ENCODE results near the gene MTF1.

MTF1 gene

GRCh38 chr1:37831809-37832208 is 27.6 kb downstream of the MTF1 start:
- no peak for DNase-seq
- Histone ChIP-seq H3K4me3 (ENCODE audit: low read depth, low read length) (no peak overlapping the region), H3K36me3 (replicated peaks) (peaks cover 55% of the 10 kb centered on the region), H3K27ac (no peak overlapping the region), H3K27me3 (replicated peaks) (no peaks in the 10 kb centered on the region)
- in situ Hi-C loops (cut with HindIII; ENCODE audit: low pct_ligation_motif_present, low sequenced_read_pairs) = no loop called here
- no peak for TF ChIP-seq CTCF (IDR thresholded peaks at IDR 0.05; ENCODE audit: low read depth, low read length, missing control alignments)

DNA sequence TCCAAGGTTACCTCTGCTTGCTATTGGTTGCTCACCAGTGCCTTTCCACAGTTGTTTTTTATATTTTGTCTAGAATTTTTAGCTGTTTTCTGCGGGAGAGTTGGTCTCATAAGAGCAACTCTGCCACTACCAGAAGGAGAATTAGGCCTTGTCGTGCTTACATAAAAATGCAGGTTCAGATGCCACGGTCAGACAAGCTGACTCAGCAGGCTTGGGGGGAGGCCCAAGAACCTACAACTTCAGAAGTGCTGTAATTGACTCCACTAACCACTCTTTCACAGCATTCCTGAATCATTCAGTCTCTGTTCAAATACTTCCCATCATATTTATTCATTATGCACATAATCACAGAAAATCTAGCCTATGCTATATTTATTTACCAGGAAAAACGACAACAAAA is 28.3 kb downstream of the MTF1 start:
- H3K36me3 ChIP-seq (replicated peaks) = peaks cover 54% of the 10 kb centered on the region

DNA sequence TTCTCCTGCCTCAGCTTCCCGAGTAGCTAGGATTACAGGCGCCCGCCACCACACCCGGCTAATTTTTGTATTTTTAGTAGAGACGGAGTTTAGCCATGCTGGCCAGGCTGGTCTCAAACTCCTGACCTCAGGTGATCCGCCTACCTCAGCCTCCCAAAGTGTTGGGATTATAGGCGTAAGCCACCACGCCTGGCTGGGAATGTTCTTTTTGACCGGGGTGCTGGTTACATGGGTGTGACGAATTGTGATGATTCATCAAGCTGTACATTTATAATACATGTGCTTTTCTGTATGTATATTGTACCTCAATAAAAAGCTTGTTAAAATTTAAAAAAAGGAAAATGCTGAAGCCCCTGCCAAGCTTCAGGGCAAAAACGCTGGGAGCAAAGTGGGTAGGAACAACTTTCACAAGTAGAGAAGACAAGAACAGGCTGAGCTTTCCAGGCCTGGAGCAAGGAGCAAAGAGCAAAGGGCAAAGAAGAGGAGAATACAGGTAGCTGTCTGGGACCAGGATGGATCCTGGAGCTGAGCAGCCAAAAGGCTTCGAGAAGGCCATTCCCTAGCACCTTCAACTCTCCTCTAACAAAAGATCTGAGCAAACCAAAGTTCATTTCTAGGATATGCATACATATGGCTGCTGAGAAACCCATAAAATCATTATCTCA is 30.9 kb downstream of the MTF1 start:
- TF ChIP-seq CTCF (IDR thresholded peaks at IDR 0.05; ENCODE audit: low read depth, low read length, missing control alignments) = no peak
- Histone ChIP-seq H3K27me3 (replicated peaks) (no peaks in the 10 kb centered on the region), H3K27ac (no peak overlapping the region), H3K4me3 (ENCODE audit: low read depth, low read length) (no peak overlapping the region), H3K36me3 (replicated peaks) (peaks cover 34% of the 10 kb centered on the region)
- no peak for DNase-seq
- in situ Hi-C loops (cut with HindIII; ENCODE audit: low pct_ligation_motif_present, low sequenced_read_pairs) = no loop called here

More for the DNA sequence above, 28.3 kb downstream of the MTF1 start:
- H3K27ac ChIP-seq = no peak overlapping the region
- in situ Hi-C loops (cut with HindIII; ENCODE audit: low pct_ligation_motif_present, low sequenced_read_pairs) = no loop called here
- H3K4me3 ChIP-seq (ENCODE audit: low read depth, low read length) = no peak overlapping the region
- DNase-seq = no peak
- no peaks in the 10 kb centered on the region for H3K27me3 ChIP-seq (replicated peaks)
- no peak for TF ChIP-seq CTCF (IDR thresholded peaks at IDR 0.05; ENCODE audit: low read depth, low read length, missing control alignments)

DNA sequence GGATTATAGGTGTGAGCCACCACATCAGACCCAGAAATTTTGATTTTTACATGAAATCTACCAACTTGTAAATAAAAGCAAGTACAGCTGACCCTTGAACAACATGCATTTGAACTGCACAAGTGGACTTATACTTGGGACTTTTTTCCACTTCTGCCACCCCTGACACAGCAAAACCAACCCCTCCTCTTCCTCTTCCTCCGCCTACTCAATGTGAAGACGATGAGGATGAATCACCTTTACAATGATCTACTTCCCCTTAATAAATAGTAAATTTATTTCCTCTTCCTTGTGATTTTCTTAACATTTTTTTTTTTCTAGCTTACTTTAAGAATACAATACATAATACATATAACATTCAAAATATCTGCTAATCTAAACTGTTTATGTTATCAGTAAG is 33.9 kb downstream of the MTF1 start:
- H3K27me3 ChIP-seq (replicated peaks) = no peaks in the 10 kb centered on the region
- H3K36me3 ChIP-seq (replicated peaks) = peaks cover 41% of the 10 kb centered on the region
- no peak overlapping the region for H3K27ac ChIP-seq
- in situ Hi-C loops (cut with HindIII; ENCODE audit: low pct_ligation_motif_present, low sequenced_read_pairs) = no loop called here
- TF ChIP-seq CTCF (IDR thresholded peaks at IDR 0.05; ENCODE audit: low read depth, low read length, missing control alignments) = no peak
- no peak overlapping the region for H3K4me3 ChIP-seq (ENCODE audit: low read depth, low read length)
- DNase-seq = no peak

DNA sequence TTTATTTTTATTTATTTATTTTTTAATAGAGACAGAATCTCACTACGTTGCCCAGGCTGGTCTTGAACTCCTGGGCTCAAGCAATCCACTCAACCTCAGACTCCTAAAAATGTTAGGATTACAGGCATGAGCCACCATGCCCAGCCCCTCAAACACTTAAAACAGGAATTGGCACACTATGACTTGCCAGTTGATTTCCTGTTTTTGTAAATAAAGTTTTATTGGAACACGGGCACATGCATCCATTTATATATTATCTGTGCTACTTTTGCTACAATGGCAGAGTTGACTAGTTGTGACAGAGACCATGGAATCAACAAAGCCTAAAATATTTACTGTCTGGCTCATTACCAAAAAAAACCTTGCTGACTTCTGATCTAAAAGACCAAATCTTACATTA is 35.4 kb downstream of the MTF1 start:
- Histone ChIP-seq H3K4me3 (ENCODE audit: low read depth, low read length) (no peak overlapping the region), H3K27ac (no peak overlapping the region), H3K27me3 (replicated peaks) (no peaks in the 10 kb centered on the region), H3K36me3 (replicated peaks) (peaks cover 49% of the 10 kb centered on the region)
- TF ChIP-seq CTCF (IDR thresholded peaks at IDR 0.05; ENCODE audit: low read depth, low read length, missing control alignments) = no peak
- in situ Hi-C loops (cut with HindIII; ENCODE audit: low pct_ligation_motif_present, low sequenced_read_pairs) = no loop called here
- DNase-seq = no peak

Data from brain microvascular endothelial cell (primary cell).